Urinary bladder (tissue), 4 donors: ENCODE data around the gene PKD2. TPM values are rescaled to one million over a fixed set of nuclear protein-coding genes. Genes with fewer than 3 reads are reported as not detected.

Experiments
- DNase-seq: peaks from one replicate; pipeline ENCODE4 v3.0.0-alpha.2; 2015; ENCODE audit errors: extremely low spot score
- H3K27ac ChIP-seq: one replicate; pipeline ENCODE4 v1.5.1; 2013; ENCODE audit warnings: low read depth, mild to moderate bottlenecking, moderate library complexity
- H3K36me3 ChIP-seq: one replicate; pipeline ENCODE4 v1.6.1; 2013; ENCODE audit warnings: mild to moderate bottlenecking, moderate library complexity; ENCODE audit not compliant: insufficient read depth
- H3K4me1 ChIP-seq: one replicate; pipeline ENCODE4 v1.6.1; 2013; ENCODE audit warnings: mild to moderate bottlenecking, moderate library complexity; ENCODE audit not compliant: insufficient read depth
- H3K4me3 ChIP-seq: one replicate; pipeline ENCODE4 v1.5.1; 2013; ENCODE audit warnings: low read depth, low read length
- WGBS: extraction: QIAGEN DNeasy Blood & Tissue Kit; methylation state at CpG from one replicate; pipeline ENCODE4 v1.1.7; 2013; 5-methylcytosine and 5-hydroxymethylcytosine counted together
- polyA plus RNA-seq: library from polyadenylated mRNA; stranded (reverse); fragments of 200-250 nt; gene quantifications from one replicate; pipeline ENCODE4 v1.2.3, GENCODE V29; 2013
- total RNA-seq: library from RNA; depleted of rRNA; stranded (reverse); fragments of >200 nt; gene quantifications from one replicate; pipeline ENCODE4 v1.2.3, GENCODE V29; 2014
- donor health status: healthy with polysubstance abuse.
- donor health status: healthy.

The PKD2 gene
- total and polyA plus RNA-seq, 2 donors = 33.4 to 101 TPM

DNA sequence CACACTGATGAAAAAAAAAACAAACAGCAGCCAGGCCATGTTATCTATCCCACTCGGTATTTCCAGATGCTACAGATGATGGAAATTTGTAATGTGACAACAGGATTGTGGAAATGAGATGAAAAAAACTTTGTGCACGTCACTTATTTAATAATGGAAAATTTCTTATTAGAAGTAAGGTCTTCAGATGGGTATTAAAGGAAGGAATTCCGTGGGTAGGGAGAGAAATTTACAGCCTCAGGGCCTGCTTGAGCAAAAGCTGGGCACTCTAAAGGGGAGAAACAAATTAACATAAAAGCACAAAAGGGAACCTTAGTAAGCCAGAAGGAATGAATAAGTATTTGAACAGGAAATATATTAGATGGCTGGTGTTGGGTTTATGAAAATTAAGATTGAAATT is 4.2 kb upstream of the PKD2 start:
- DNase-seq = no peak
- Histone ChIP-seq H3K27ac (no peak overlapping the region), H3K36me3 (no peaks in the 10 kb centered on the region), H3K4me1 (no peaks in the 10 kb centered on the region), H3K4me3 (no peak overlapping the region)
- 75% methylated on average over 3 of the region's 3 CpGs for WGBS

DNA sequence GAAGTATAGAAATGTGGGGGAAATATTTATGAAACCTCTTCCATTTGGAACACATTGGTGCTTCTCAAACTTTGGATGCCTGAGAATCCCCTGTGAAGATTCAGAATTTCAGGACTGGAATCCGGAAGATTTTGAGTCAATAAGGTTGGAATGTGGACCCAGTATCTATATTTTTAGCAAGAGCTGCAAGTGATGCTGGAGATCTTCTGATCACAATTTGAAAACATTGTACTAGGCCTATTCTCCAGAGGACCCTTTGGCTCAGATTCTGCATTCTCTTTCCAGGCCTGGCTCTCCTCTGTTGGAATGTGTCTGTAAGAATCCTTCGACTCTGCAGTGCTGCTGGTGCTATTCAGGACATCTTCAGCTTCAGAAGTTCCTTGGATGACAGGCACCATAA is 2.4 kb upstream of the PKD2 start:
- 59% methylated on average over 2 of the region's 2 CpGs for WGBS
- no peak for DNase-seq
- H3K4me3 ChIP-seq = no peak overlapping the region

GRCh38 chr4:88005946-88006345 is 1.5 kb upstream of the PKD2 start:
- H3K27ac ChIP-seq = no peak overlapping the region
- no peak for DNase-seq
- WGBS = 98% methylated on average over 10 of the region's 10 CpGs
- H3K36me3 ChIP-seq = no peaks in the 10 kb centered on the region
- no peaks in the 10 kb centered on the region for H3K4me1 ChIP-seq
- no peak overlapping the region for H3K4me3 ChIP-seq

More for the DNA sequence above, 2.4 kb upstream of the PKD2 start:
- Histone ChIP-seq H3K27ac (no peak overlapping the region), H3K4me1 (no peaks in the 10 kb centered on the region), H3K36me3 (no peaks in the 10 kb centered on the region)

DNA sequence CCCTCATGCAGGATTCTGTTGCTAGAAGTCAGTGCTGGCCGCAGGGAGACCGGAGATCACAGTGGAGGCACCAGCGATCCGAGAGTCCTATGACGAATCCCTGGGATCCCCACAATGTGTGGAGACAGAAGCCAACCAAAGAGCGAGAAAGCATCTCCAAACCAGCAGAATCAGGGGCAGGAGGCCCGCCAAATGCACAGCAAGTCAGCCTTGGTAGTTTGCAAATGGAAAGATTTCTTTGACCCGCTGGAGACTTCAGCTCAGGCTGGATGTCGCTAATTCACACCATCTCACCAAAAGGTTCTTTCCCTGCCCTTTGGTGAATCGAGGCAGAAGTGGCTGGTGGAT is 505 bp upstream of the PKD2 start:
- no peaks in the 10 kb centered on the region for H3K4me1 ChIP-seq
- no peaks in the 10 kb centered on the region for H3K36me3 ChIP-seq
- no peak for DNase-seq

GRCh38 chr4:88008122-88008742 is 797 bp downstream of the PKD2 start:
- DNase-seq = no peak
- WGBS = under 1% methylated on average over 51 of the region's 51 CpGs
- Histone ChIP-seq H3K4me1 (no peaks in the 10 kb centered on the region), H3K27ac (peak overlapping the region; percentile 70), H3K36me3 (no peaks in the 10 kb centered on the region), H3K4me3 (peak overlapping the region; percentile 98)

More for the DNA sequence above, 505 bp upstream of the PKD2 start:
- 50% methylated on average over 10 of the region's 10 CpGs for WGBS
- Histone ChIP-seq H3K4me3 (peak overlapping the region; percentile 98), H3K27ac (no peak overlapping the region)

DNA sequence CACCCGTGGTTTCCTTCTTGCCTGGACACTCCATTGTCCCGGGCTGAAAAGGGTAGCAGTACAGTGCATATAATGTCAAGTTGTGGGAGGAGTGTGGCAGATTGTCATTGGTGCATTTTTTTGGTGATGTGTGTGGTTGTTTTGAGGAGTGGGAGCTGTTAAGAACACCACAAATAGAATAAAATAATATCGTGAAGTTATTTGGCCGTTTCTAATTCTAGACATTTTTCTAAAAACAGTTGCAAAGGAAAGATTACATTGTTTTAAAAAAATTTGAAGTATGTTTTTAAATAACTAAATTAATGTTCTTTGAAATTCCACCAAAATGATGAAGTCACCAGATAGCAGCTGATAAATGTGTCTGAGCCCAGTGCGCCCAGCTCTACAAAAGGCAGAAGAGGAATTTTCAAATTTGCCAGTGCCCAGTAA is 1.3 kb downstream of the PKD2 start:
- no peaks in the 10 kb centered on the region for H3K4me1 ChIP-seq
- no peak overlapping the region for H3K27ac ChIP-seq
- no peaks in the 10 kb centered on the region for H3K36me3 ChIP-seq
- DNase-seq = no peak
- 17% methylated on average over 5 of the region's 5 CpGs for WGBS
- peak overlapping the region; percentile 98 for H3K4me3 ChIP-seq

DNA sequence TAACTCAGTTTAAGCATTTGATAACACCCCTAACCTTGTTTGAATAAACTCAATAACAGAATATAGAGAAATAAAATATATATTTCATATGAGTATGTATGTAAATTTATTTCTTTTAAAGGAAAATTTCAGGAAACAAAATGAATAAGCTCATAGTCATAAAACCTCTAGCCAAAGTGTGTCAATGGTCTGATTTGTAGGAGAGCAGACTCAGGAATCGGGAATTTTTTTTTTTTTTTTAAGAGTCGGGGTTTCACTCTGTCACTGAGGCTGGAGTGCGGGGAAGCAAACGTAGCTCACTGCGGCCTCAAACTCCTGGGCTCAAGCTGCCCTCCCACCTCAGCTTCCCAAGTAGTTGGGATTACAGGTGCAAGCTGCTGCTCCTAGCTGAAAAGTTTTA is 2.4 kb downstream of the PKD2 start:
- no peak overlapping the region for H3K27ac ChIP-seq

DNA sequence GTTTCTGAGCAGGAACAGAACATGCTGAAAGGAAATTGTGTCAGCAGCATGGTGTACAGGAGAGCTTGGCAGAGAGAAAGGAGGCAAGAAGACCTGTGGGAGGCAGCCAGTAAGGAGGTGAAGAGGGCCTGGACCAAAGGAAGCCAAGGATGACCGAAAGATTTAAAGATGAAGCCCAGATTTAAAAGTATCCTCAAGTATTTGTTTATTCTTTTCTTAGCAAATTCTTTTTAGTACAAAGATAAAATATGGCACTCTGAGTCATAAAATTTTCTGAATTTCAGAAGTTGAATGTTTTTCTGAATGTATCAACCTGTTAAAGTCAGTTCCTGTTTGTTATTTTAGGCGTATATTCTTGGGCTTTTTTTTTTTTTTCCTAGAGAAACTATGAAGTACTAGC is 3.5 kb downstream of the PKD2 start:
- 55% methylated on average over 2 of the region's 2 CpGs for WGBS
- H3K36me3 ChIP-seq = no peaks in the 10 kb centered on the region
- no peak overlapping the region for H3K4me3 ChIP-seq
- no peak overlapping the region for H3K27ac ChIP-seq
- no peaks in the 10 kb centered on the region for H3K4me1 ChIP-seq
- no peak for DNase-seq

More for the DNA sequence above, 2.4 kb downstream of the PKD2 start:
- 77% methylated on average over 5 of the region's 5 CpGs for WGBS
- H3K4me1 ChIP-seq = no peaks in the 10 kb centered on the region
- DNase-seq = no peak
- no peaks in the 10 kb centered on the region for H3K36me3 ChIP-seq
- no peak overlapping the region for H3K4me3 ChIP-seq

GRCh38 chr4:88012647-88013046 is 5.2 kb downstream of the PKD2 start:
- WGBS = 83% methylated on average over 3 of the region's 3 CpGs
- DNase-seq = no peak
- H3K4me1 ChIP-seq = no peaks in the 10 kb centered on the region
- no peaks in the 10 kb centered on the region for H3K36me3 ChIP-seq
- H3K4me3 ChIP-seq = no peak overlapping the region
- H3K27ac ChIP-seq = no peak overlapping the region

- WGBS = 88% methylated on average over 3 of the region's 3 CpGs
- no peak overlapping the region for H3K4me3 ChIP-seq
- H3K4me1 ChIP-seq = no peaks in the 10 kb centered on the region
- DNase-seq = no peak
- H3K27ac ChIP-seq = no peak overlapping the region
- no peaks in the 10 kb centered on the region for H3K36me3 ChIP-seq
These were observed 7.0 kb downstream of the PKD2 start for GRCh38 chr4:88014386-88014905.

DNA sequence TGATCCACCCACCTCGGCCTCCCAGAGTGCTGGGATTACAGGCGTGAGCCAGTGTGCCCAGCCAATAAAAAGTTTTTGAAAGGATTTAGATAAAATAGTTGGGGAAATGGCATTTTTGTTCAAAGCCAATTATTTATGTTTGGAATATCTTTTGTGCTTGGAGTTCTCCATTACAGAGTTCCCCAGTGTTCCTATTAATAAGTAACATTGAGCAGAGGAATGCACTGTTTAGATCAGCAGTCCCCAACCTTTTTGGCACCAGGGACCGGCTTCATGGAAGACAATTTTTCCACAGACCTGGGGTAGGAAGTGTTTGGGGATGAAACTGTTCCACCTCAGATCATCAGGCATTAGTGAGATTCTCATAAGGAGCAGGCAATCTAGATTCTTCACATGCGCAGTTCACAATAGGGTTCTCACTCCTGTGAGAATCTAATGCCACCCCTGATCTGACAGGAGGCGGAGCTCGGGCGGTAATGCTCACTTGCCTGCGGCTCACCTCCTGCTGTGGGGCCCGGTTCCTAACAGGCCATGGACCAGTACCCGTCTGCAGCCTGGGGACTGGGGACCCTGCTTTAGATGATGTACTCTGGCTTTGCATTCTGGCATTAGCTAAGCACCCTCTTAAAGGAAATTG is 8.3 kb downstream of the PKD2 start:
- WGBS = 77% methylated on average over 10 of the region's 10 CpGs
- H3K36me3 ChIP-seq = no peaks in the 10 kb centered on the region
- no peaks in the 10 kb centered on the region for H3K4me1 ChIP-seq
- DNase-seq = no peak
- H3K27ac ChIP-seq = no peak overlapping the region
- no peak overlapping the region for H3K4me3 ChIP-seq

GRCh38 chr4:88017516-88018297 is 10.3 kb downstream of the PKD2 start:
- peak overlapping the region; percentile 55 for H3K27ac ChIP-seq
- DNase-seq = no peak
- no peak overlapping the region for H3K4me3 ChIP-seq
- H3K36me3 ChIP-seq = peaks cover 2% of the 10 kb centered on the region
- no peaks in the 10 kb centered on the region for H3K4me1 ChIP-seq
- WGBS = 40% methylated on average over 7 of the region's 7 CpGs

DNA sequence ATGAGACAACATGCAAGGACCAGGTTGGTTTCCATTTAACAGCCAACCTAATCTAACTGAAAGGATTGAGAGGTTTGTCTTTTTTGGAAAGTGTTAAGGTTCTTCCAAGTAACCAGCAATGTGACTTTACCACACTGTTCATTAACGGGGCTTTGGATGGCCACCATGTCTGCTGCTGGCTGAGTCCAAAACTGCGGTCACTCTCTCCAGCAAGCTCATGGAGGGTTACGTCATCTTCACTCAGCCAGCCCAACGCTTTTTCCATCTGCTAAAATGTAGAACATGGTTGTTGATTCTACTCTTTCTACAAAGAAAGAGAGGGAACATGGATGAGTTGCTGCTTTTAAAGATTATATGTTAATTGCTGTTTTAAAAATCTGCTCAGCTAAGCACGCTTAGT is 11.0 kb downstream of the PKD2 start:
- 72% methylated on average over 5 of the region's 5 CpGs for WGBS
- Histone ChIP-seq H3K36me3 (peaks cover 3% of the 10 kb centered on the region), H3K4me3 (no peak overlapping the region), H3K4me1 (no peaks in the 10 kb centered on the region), H3K27ac (peak overlapping the region; percentile 88)
- no peak for DNase-seq

DNA sequence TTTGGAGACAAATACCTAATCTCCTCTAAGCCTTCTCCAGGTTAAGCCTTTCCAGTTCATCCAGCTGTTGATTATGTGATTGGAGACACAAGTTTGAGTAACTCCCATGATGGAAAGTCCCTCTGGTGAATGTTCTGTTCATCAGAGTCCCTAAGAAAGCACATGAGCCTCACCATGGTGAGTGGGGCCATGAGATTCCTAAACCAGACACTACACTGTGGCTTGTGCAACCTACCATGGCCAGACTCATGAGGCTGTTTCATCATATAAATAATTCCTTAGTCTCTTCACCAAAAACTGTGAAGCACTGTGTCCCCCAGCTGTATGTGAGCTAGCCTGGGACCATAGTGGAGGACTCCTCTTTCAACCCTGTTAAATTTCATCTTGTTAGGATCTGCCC is 14.4 kb downstream of the PKD2 start:
- H3K36me3 ChIP-seq = peaks cover 3% of the 10 kb centered on the region
- no peaks in the 10 kb centered on the region for H3K4me1 ChIP-seq
- DNase-seq = no peak
- no peak overlapping the region for H3K27ac ChIP-seq
- no peak overlapping the region for H3K4me3 ChIP-seq
